HEK293 (cell line): Measurements from ENCODE around the gene PGR.
A peak's percentile ranks its signal among the peaks of the same experiment; 100 is the strongest.

ENCODE experiments used
- CTCF ChIA-PET: fragments of 350-600 bp; formaldehyde crosslinking; extraction: SDS; loops from one replicate; lab custom pipeline; 2021; ENCODE audit warnings: antibody characterized with exemption; lab: Yijun Ruan, JAX
- POLR2A ChIA-PET: fragments of 300-600 bp; formaldehyde crosslinking; extraction: SDS; loops from one replicate; lab custom pipeline; 2020; ENCODE audit warnings: antibody characterized with exemption, inconsistent platforms; lab: Yijun Ruan, JAX
- H3K27ac ChIP-seq: fragments of 200-500 bp; sonication (Bioruptor generic); 2 replicates; pipeline ENCODE4 v1.5.1; 2014; ENCODE audit warnings: low read depth, low read length, control low read depth, inconsistent platforms; ENCODE audit errors: extremely low read depth
- H3K36me3 ChIP-seq, 2 experiments: fragments of 200-500 bp in 1 of 2; sonication (Bioruptor generic) in 1 of 2; 1 replicate in 1 of 2; 2 replicates in 1 of 2; pipeline ENCODE4 v1.5.1; 2014 to 2017; ENCODE audit warnings: inconsistent platforms in 2 of 2, low read length in 2 of 2; ENCODE audit not compliant: control insufficient read depth in 2 of 2, insufficient read depth in 1 of 2
- H3K4me1 ChIP-seq: fragments of 200-500 bp; sonication (Bioruptor generic); 2 replicates; pipeline ENCODE4 v1.5.1; 2014; ENCODE audit warnings: mild to moderate bottlenecking, low read length, inconsistent platforms; ENCODE audit not compliant: control insufficient read depth, insufficient read depth
- H3K4me3 ChIP-seq: 2 replicates; pipeline ENCODE4 v1.5.1; 2011; ENCODE audit warnings: low read depth, mild to moderate bottlenecking, control low read depth, low read length, moderate library complexity
- H3K9me3 ChIP-seq: fragments of 200-500 bp; sonication (Bioruptor generic); 2 replicates; pipeline ENCODE4 v1.5.1; 2014; ENCODE audit warnings: low read depth, low read length, inconsistent platforms; ENCODE audit not compliant: control insufficient read depth, insufficient read depth
- GLI2 ChIP-seq: fragments of 450-650 bp; formaldehyde crosslinking; IDR thresholded peaks from 2 replicates; pipeline ENCODE4; 2017; ENCODE audit warnings: missing biosample characterization, missing genetic modification characterization, low read depth, borderline replicate concordance
- HOXA7 ChIP-seq: sonication (generic); formaldehyde crosslinking; IDR thresholded peaks from 2 replicates; pipeline ENCODE4 v1.8.1; 2022; ENCODE audit warnings: missing genetic modification reagents, borderline replicate concordance
- KLF9 ChIP-seq: fragments of 450-650 bp; formaldehyde crosslinking; IDR thresholded peaks from 2 replicates; pipeline ENCODE4 v1.5.1; 2016; ENCODE audit warnings: missing biosample characterization, missing genetic modification characterization, low read depth
- ZBTB21 ChIP-seq: fragments of 450-650 bp; formaldehyde crosslinking; IDR thresholded peaks from 2 replicates; pipeline ENCODE4 v1.5.1; 2017; ENCODE audit warnings: missing biosample characterization, missing genetic modification characterization
- ZBTB7A ChIP-seq: fragments of 450-650 bp; formaldehyde crosslinking; IDR thresholded peaks from 2 replicates; pipeline ENCODE4 v1.5.1; 2016; ENCODE audit warnings: low read depth, missing biosample characterization, missing genetic modification characterization
- ZNF114 ChIP-seq: fragments of 450-650 bp; formaldehyde crosslinking; IDR thresholded peaks from 2 replicates; pipeline ENCODE4 v1.5.0; 2017; ENCODE audit warnings: missing biosample characterization, missing genetic modification characterization
- ZNF133 ChIP-seq: fragments of 450-650 bp; formaldehyde crosslinking; IDR thresholded peaks from 2 replicates; pipeline ENCODE4 v1.5.1; 2016; ENCODE audit warnings: missing biosample characterization, missing genetic modification characterization
- ZNF146 ChIP-seq: fragments of 450-650 bp; formaldehyde crosslinking; IDR thresholded peaks from 2 replicates; pipeline ENCODE4 v1.5.1; 2016; ENCODE audit warnings: missing biosample characterization, missing genetic modification characterization
- ZNF280D ChIP-seq: fragments of 450-650 bp; formaldehyde crosslinking; IDR thresholded peaks from 2 replicates; pipeline ENCODE4 v1.5.1; 2016; ENCODE audit warnings: missing biosample characterization, missing genetic modification characterization
- ZNF488 ChIP-seq: fragments of 450-650 bp; formaldehyde crosslinking; IDR thresholded peaks from 2 replicates; pipeline ENCODE4 v1.5.1; 2016; ENCODE audit warnings: missing biosample characterization, missing genetic modification characterization
- ZNF501 ChIP-seq: fragments of 450-650 bp; formaldehyde crosslinking; IDR thresholded peaks from 2 replicates; pipeline ENCODE4 v1.5.1; 2016; ENCODE audit warnings: missing biosample characterization, missing genetic modification characterization
- ZNF521 ChIP-seq: fragments of 450-650 bp; formaldehyde crosslinking; IDR thresholded peaks from 2 replicates; pipeline ENCODE4 v1.5.1; 2017; ENCODE audit warnings: missing biosample characterization, mild to moderate bottlenecking, missing genetic modification characterization
- ZNF561 ChIP-seq: fragments of 450-650 bp; IDR thresholded peaks from 2 replicates; pipeline ENCODE4 v1.5.1; 2018; ENCODE audit warnings: missing biosample characterization, missing genetic modification characterization, borderline replicate concordance
- ZNF623 ChIP-seq: fragments of 450-650 bp; formaldehyde crosslinking; IDR thresholded peaks from 2 replicates; pipeline ENCODE4 v1.5.1; 2016; ENCODE audit warnings: missing biosample characterization, missing genetic modification characterization
- ZNF654 ChIP-seq: fragments of 450-650 bp; formaldehyde crosslinking; IDR thresholded peaks from 2 replicates; pipeline ENCODE4 v1.5.1; 2016; ENCODE audit warnings: low read depth, missing biosample characterization, missing genetic modification characterization
- ZNF670 ChIP-seq: fragments of 450-650 bp; formaldehyde crosslinking; IDR thresholded peaks from 2 replicates; pipeline ENCODE4 v1.5.1; 2016; ENCODE audit warnings: missing biosample characterization, missing genetic modification characterization, low read depth
- ZNF701 ChIP-seq: fragments of 450-650 bp; formaldehyde crosslinking; IDR thresholded peaks from 2 replicates; pipeline ENCODE4 v1.5.1; 2016; ENCODE audit warnings: missing biosample characterization, missing genetic modification characterization
- ZNF707 ChIP-seq: fragments of 450-650 bp; formaldehyde crosslinking; IDR thresholded peaks from 2 replicates; pipeline ENCODE4 v1.5.1; 2016; ENCODE audit warnings: missing biosample characterization, missing genetic modification characterization
- ZSCAN4 ChIP-seq: fragments of 450-650 bp; formaldehyde crosslinking; IDR thresholded peaks from 2 replicates; pipeline ENCODE4 v1.5.1; 2017; ENCODE audit warnings: missing biosample characterization, missing genetic modification characterization
- TF ChIP-seq, protein P1 (sequence below): fragments of 450-650 bp; formaldehyde crosslinking; conservative IDR thresholded peaks from 2 replicates; pipeline ENCODE4 v1.5.1; 2016; ENCODE audit warnings: low read depth, missing biosample characterization, missing genetic modification characterization
- TF ChIP-seq, protein P2 (sequence below): fragments of 450-650 bp; IDR thresholded peaks from 2 replicates; pipeline ENCODE4 v1.5.1; 2018; ENCODE audit warnings: missing biosample characterization, mild to moderate bottlenecking, missing genetic modification characterization

PGR gene

DNA sequence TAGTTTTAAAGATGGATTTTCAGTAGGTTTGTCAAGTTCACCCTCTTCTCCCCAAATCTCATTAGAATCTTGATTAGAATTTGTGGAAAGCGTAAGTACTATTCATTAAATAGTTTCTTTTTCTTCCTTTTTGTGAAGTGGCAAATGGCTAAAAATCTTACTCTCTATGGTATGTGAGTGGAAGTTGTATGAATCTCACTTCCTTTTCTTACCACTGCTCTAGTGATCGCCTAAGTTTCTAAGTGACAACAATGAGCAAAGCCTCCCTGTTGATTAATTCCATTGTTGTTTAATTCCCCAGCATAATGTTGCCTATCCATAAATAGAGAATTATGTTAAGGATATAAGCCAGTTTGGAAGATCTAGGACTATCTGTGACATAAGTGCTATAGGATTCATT lies 82.7 kb downstream of the PGR start (continued):
- TF ChIP-seq ZNF280D (no peak), ZBTB21 (tag by site-specific recombination) (no peak), HOXA7 (CRISPR knock-in tag) (no peak), ZNF707 (tag by site-specific recombination) (no peak), ZNF521 (tag by site-specific recombination) (no peak)
- TF ChIP-seq, protein P1, sequence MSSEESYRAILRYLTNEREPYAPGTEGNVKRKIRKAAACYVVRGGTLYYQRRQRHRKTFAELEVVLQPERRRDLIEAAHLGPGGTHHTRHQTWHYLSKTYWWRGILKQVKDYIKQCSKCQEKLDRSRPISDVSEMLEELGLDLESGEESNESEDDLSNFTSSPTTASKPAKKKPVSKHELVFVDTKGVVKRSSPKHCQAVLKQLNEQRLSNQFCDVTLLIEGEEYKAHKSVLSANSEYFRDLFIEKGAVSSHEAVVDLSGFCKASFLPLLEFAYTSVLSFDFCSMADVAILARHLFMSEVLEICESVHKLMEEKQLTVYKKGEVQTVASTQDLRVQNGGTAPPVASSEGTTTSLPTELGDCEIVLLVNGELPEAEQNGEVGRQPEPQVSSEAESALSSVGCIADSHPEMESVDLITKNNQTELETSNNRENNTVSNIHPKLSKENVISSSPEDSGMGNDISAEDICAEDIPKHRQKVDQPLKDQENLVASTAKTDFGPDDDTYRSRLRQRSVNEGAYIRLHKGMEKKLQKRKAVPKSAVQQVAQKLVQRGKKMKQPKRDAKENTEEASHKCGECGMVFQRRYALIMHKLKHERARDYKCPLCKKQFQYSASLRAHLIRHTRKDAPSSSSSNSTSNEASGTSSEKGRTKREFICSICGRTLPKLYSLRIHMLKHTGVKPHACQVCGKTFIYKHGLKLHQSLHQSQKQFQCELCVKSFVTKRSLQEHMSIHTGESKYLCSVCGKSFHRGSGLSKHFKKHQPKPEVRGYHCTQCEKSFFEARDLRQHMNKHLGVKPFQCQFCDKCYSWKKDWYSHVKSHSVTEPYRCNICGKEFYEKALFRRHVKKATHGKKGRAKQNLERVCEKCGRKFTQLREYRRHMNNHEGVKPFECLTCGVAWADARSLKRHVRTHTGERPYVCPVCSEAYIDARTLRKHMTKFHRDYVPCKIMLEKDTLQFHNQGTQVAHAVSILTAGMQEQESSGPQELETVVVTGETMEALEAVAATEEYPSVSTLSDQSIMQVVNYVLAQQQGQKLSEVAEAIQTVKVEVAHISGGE (tag by site-specific recombination) = no peak
- TF ChIP-seq, protein P2, sequence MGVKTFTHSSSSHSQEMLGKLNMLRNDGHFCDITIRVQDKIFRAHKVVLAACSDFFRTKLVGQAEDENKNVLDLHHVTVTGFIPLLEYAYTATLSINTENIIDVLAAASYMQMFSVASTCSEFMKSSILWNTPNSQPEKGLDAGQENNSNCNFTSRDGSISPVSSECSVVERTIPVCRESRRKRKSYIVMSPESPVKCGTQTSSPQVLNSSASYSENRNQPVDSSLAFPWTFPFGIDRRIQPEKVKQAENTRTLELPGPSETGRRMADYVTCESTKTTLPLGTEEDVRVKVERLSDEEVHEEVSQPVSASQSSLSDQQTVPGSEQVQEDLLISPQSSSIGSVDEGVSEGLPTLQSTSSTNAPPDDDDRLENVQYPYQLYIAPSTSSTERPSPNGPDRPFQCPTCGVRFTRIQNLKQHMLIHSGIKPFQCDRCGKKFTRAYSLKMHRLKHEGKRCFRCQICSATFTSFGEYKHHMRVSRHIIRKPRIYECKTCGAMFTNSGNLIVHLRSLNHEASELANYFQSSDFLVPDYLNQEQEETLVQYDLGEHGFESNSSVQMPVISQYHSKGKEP = no peak

DNA sequence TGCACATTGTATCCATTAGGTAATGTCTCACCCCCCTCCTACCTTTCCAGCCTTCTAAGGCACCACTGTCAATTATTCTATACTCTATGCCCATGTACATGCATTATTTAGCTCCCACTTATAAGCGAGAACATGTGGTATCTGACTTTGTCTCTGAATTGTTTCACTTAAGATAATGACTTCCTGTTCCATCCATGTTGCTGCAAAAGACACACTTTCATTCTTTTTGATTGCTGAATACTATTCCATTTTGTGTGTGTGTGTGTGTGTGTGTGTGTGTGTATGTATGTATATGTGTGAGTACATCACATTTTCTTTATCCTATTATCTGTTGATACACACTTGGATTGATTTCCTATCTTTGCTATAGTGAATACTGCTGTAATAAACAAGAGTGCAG lies 84.2 kb downstream of the PGR start:
- H3K9me3 ChIP-seq = no peaks in the 10 kb centered on the region
- no peaks in the 10 kb centered on the region for H3K36me3 ChIP-seq
- no peak overlapping the region for H3K4me3 ChIP-seq
- POLR2A ChIA-PET = no interaction called here
- TF ChIP-seq GLI2 (tag by site-specific recombination) = no peak
- peak; percentile 59 for TF ChIP-seq ZSCAN4 (tag by site-specific recombination)
- 0 out of 2 replicates have a peak, but pooled peaks have one; percentile 24 for TF ChIP-seq ZNF146 (tag by site-specific recombination)
- no peak for TF ChIP-seq ZNF501 (tag by site-specific recombination)
- TF ChIP-seq ZBTB7A (tag by site-specific recombination) = no peak
- no peak for TF ChIP-seq ZNF623 (tag by site-specific recombination)
- TF ChIP-seq, all 188 proteins: peak for 2
- H3K27ac ChIP-seq = no peak overlapping the region
- CTCF ChIA-PET = interaction anchor here (0.6 kb wide), 1 partner anchor 75 kb away, joined by 3 read pairs; no protein-coding TSS in a partner anchor
- no peaks in the 10 kb centered on the region for H3K4me1 ChIP-seq

DNA sequence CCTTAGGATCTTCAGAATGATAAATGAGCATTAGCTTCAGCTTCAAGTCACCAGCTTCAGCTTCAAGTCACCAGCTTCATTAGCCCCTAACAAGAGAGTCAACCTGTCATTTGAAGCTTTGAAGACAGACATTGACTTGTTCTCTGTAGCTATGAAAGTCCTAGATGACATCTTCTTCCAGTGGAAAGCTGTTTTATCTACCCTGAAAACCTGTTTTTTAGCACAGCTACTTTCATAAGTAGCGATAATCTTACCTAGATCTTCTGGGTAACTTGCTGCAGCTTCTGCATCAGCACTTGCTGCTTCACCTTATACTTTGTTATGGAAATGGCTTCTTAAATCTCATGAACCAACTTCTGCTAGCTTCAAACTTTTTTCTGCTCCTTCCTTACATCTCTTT lies 85.7 kb downstream of the PGR start:
- POLR2A ChIA-PET = no interaction called here
- no peak for TF ChIP-seq ZNF701 (tag by site-specific recombination)
- no peak for TF ChIP-seq ZNF561 (tag by site-specific recombination)
- no peak for TF ChIP-seq ZNF133 (tag by site-specific recombination)
- TF ChIP-seq ZNF114 (tag by site-specific recombination) = no peak
- no peak for TF ChIP-seq ZNF488 (tag by site-specific recombination)
- TF ChIP-seq ZNF670 (tag by site-specific recombination) = no peak
- TF ChIP-seq KLF9 = no peak
- TF ChIP-seq ZNF654 (tag by site-specific recombination) = no peak

More for the DNA sequence above, 85.7 kb downstream of the PGR start:
- H3K4me1 ChIP-seq = no peaks in the 10 kb centered on the region
- H3K9me3 ChIP-seq = no peaks in the 10 kb centered on the region
- H3K27ac ChIP-seq = no peak overlapping the region
- CTCF ChIA-PET = no interaction called here
- no peak overlapping the region for H3K4me3 ChIP-seq
- H3K36me3 ChIP-seq = no peaks in the 10 kb centered on the region
